LNCAP (cell line): ENCODE data around the gene SLIT3.

Source experiments
- TF ChIP-seq, protein P1 (sequence below): fragments of 450-650 bp; IDR thresholded peaks from 2 replicates; pipeline ENCODE4 v1.5.1; 2017; ENCODE audit warnings: mild to moderate bottlenecking

The SLIT3 gene

DNA sequence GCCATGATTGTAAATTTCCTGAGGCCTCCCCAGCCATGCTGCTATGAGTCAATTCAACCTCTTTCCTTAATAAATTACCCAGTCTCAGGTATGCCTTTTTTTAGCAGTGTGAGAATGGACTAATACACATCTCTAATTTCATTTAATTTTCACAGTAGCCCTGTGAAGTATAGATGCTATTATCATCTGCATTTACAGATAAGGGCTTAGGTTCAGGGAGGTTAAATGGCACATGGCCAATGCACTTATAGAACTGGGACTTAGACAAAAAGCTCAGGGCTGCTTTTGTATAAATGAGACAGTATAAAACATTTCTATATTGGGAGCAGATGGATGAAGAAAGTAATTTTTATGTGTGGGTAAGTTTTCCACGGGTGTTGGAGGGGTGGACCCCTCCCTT lies 658.9 kb downstream of the SLIT3 start:
- TF ChIP-seq, protein P1, sequence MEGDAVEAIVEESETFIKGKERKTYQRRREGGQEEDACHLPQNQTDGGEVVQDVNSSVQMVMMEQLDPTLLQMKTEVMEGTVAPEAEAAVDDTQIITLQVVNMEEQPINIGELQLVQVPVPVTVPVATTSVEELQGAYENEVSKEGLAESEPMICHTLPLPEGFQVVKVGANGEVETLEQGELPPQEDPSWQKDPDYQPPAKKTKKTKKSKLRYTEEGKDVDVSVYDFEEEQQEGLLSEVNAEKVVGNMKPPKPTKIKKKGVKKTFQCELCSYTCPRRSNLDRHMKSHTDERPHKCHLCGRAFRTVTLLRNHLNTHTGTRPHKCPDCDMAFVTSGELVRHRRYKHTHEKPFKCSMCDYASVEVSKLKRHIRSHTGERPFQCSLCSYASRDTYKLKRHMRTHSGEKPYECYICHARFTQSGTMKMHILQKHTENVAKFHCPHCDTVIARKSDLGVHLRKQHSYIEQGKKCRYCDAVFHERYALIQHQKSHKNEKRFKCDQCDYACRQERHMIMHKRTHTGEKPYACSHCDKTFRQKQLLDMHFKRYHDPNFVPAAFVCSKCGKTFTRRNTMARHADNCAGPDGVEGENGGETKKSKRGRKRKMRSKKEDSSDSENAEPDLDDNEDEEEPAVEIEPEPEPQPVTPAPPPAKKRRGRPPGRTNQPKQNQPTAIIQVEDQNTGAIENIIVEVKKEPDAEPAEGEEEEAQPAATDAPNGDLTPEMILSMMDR, result no peak

DNA sequence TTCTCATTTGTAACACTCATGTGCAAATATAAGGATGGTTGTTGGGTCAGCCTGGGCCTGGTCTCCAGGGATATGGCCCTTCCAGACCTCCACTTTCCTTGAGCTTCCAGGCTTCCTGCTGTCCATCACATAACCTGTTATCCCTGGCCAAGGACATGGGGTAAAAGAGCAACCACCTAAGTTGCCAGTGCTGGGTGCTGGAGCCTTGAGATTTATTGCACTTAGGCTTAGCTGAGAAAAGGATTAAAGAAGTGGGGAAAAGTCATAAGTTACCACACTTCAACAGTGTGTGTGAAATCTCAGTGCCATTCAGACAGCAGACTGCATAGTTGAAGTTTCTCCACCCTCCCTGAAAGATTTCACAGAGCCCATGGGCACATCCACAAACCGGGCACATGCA lies 663.1 kb downstream of the SLIT3 start:
- TF ChIP-seq, protein P1, result no peak

- TF ChIP-seq, protein P1, result no peak
Measured at GRCh38 chr5:168637281-168637680, 663.7 kb downstream of the SLIT3 start.

GRCh38 chr5:168624850-168625364 lies 676.0 kb downstream of the SLIT3 start:
- TF ChIP-seq, protein P1, result no peak

GRCh38 chr5:168620807-168621206 lies 680.1 kb downstream of the SLIT3 start:
- TF ChIP-seq, protein P1, result no peak

- TF ChIP-seq, protein P1, result no peak
Measured at GRCh38 chr5:168614661-168615060, 686.3 kb downstream of the SLIT3 start.

DNA sequence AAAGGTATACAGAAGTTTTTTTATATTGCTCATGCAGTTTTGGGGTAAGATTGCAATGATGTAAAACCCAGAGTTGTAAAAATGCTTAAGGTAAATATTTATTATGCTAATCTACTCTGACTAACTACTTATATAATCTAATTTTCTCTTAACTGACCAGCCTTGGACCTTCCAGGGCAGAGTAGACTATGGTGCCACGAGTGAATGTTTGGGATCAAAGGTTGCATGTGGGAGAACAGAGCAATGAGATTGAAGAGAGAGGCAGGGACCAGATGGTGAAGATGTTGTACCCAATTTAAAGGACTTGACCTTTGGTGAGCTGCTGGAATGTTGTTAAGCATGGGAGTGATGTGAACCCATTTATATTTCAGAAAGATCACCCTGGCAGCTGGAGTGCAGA lies 686.9 kb downstream of the SLIT3 start:
- TF ChIP-seq, protein P1, result no peak

- TF ChIP-seq, protein P1, result no peak
Measured at GRCh38 chr5:168613396-168613795, 687.5 kb downstream of the SLIT3 start.
